Measurements from ENCODE around the gene ATP4A.

ATP4A gene

GRCh38 chr19:35590875-35591274, 27.4 kb upstream of the ATP4A start:
- Histone ChIP-seq H2AFZ (ENCODE audit: low read depth, low read length) (no peak overlapping the region), H3K27me3 (ENCODE audit: insufficient read depth, low read length) (no peaks in the 10 kb centered on the region), H3K9me3 (ENCODE audit: low read length) (no peaks in the 10 kb centered on the region), H3K4me1 (ENCODE audit: insufficient read depth, low read length) (peaks cover 9% of the 10 kb centered on the region), H3K4me3 (ENCODE audit: low read length) (no peak overlapping the region), H3K36me3 (ENCODE audit: insufficient read depth, low read length) (no peaks in the 10 kb centered on the region)

- Histone ChIP-seq H3K27me3 (ENCODE audit: insufficient read depth, low read length) (no peaks in the 10 kb centered on the region), H3K36me3 (ENCODE audit: insufficient read depth, low read length) (no peaks in the 10 kb centered on the region), H3K9me3 (ENCODE audit: low read length) (no peaks in the 10 kb centered on the region), H3K4me3 (ENCODE audit: low read length) (no peak overlapping the region), H3K4me1 (ENCODE audit: insufficient read depth, low read length) (peaks cover 9% of the 10 kb centered on the region), H2AFZ (ENCODE audit: low read depth, low read length) (no peak overlapping the region)
Measured at GRCh38 chr19:35587321-35587720, 23.9 kb upstream of the ATP4A start.

- Histone ChIP-seq H2AFZ (ENCODE audit: low read depth, low read length) (no peak within 1 kb of the TSS), H3K27me3 (ENCODE audit: insufficient read depth, low read length) (no peaks in the 10 kb centered on the region), H3K4me3 (ENCODE audit: low read length) (no peak within 1 kb of the TSS), H3K9me3 (ENCODE audit: low read length) (no peaks in the 10 kb centered on the region), H3K36me3 (ENCODE audit: insufficient read depth, low read length) (no peaks in the 10 kb centered on the region), H3K4me1 (ENCODE audit: insufficient read depth, low read length) (peaks cover 9% of the 10 kb centered on the region)
Measured at GRCh38 chr19:35585848-35586247, 22.4 kb upstream of the ATP4A start, which contains the start of gene PMIS2. Gene PMIS2 (plus strand): TSS chr19:35586173. CDS start chr19:35586260, 87 bp downstream.

- Histone ChIP-seq H3K4me1 (ENCODE audit: insufficient read depth, low read length) (peaks cover 8% of the 10 kb centered on the region), H3K4me3 (ENCODE audit: low read length) (no peak overlapping the region), H3K27me3 (ENCODE audit: insufficient read depth, low read length) (no peaks in the 10 kb centered on the region), H3K9me3 (ENCODE audit: low read length) (no peaks in the 10 kb centered on the region), H3K36me3 (ENCODE audit: insufficient read depth, low read length) (no peaks in the 10 kb centered on the region), H2AFZ (ENCODE audit: low read depth, low read length) (no peak overlapping the region)
Measured at GRCh38 chr19:35582760-35583159, 19.3 kb upstream of the ATP4A start.

- H3K4me1 ChIP-seq (ENCODE audit: insufficient read depth, low read length): no peaks in the 10 kb centered on the region
- no peaks in the 10 kb centered on the region for H3K36me3 ChIP-seq (ENCODE audit: insufficient read depth, low read length)
- H2AFZ ChIP-seq (ENCODE audit: low read depth, low read length): no peak overlapping the region
- no peaks in the 10 kb centered on the region for H3K9me3 ChIP-seq (ENCODE audit: low read length)
- H3K4me3 ChIP-seq (ENCODE audit: low read length): no peak overlapping the region
- H3K27me3 ChIP-seq (ENCODE audit: insufficient read depth, low read length): no peaks in the 10 kb centered on the region
Measured at GRCh38 chr19:35578707-35579106, 15.2 kb upstream of the ATP4A start.

- Histone ChIP-seq H2AFZ (ENCODE audit: low read depth, low read length) (no peak overlapping the region), H3K36me3 (ENCODE audit: insufficient read depth, low read length) (no peaks in the 10 kb centered on the region), H3K4me3 (ENCODE audit: low read length) (no peak overlapping the region), H3K27me3 (ENCODE audit: insufficient read depth, low read length) (no peaks in the 10 kb centered on the region), H3K9me3 (ENCODE audit: low read length) (no peaks in the 10 kb centered on the region), H3K4me1 (ENCODE audit: insufficient read depth, low read length) (no peaks in the 10 kb centered on the region)
Measured at GRCh38 chr19:35577918-35578317, 14.5 kb upstream of the ATP4A start.

- Histone ChIP-seq H3K4me1 (ENCODE audit: insufficient read depth, low read length) (no peaks in the 10 kb centered on the region), H2AFZ (ENCODE audit: low read depth, low read length) (no peak overlapping the region), H3K27me3 (ENCODE audit: insufficient read depth, low read length) (peaks cover 2% of the 10 kb centered on the region), H3K36me3 (ENCODE audit: insufficient read depth, low read length) (no peaks in the 10 kb centered on the region), H3K9me3 (ENCODE audit: low read length) (no peaks in the 10 kb centered on the region), H3K4me3 (ENCODE audit: low read length) (no peak overlapping the region)
Measured at GRCh38 chr19:35571406-35571965, 8.0 kb upstream of the ATP4A start.

GRCh38 chr19:35569281-35569781, 5.9 kb upstream of the ATP4A start:
- Histone ChIP-seq H3K27me3 (ENCODE audit: insufficient read depth, low read length) (peaks cover 2% of the 10 kb centered on the region), H2AFZ (ENCODE audit: low read depth, low read length) (no peak overlapping the region), H3K4me3 (ENCODE audit: low read length) (no peak overlapping the region), H3K4me1 (ENCODE audit: insufficient read depth, low read length) (no peaks in the 10 kb centered on the region), H3K9me3 (ENCODE audit: low read length) (no peaks in the 10 kb centered on the region), H3K36me3 (ENCODE audit: insufficient read depth, low read length) (no peaks in the 10 kb centered on the region)

- Histone ChIP-seq H3K27me3 (ENCODE audit: insufficient read depth, low read length) (peaks cover 10% of the 10 kb centered on the region), H3K4me3 (ENCODE audit: low read length) (no peak overlapping the region), H3K4me1 (ENCODE audit: insufficient read depth, low read length) (no peaks in the 10 kb centered on the region), H2AFZ (ENCODE audit: low read depth, low read length) (no peak overlapping the region), H3K9me3 (ENCODE audit: low read length) (no peaks in the 10 kb centered on the region), H3K36me3 (ENCODE audit: insufficient read depth, low read length) (no peaks in the 10 kb centered on the region)
Measured at GRCh38 chr19:35566738-35567137, 3.3 kb upstream of the ATP4A start.

GRCh38 chr19:35565016-35565856, 1.8 kb upstream of the ATP4A start:
- Histone ChIP-seq H3K36me3 (ENCODE audit: insufficient read depth, low read length) (no peaks in the 10 kb centered on the region), H3K27me3 (ENCODE audit: insufficient read depth, low read length) (peaks cover 17% of the 10 kb centered on the region), H3K4me3 (ENCODE audit: low read length) (no peak overlapping the region), H3K4me1 (ENCODE audit: insufficient read depth, low read length) (no peaks in the 10 kb centered on the region), H3K9me3 (ENCODE audit: low read length) (no peaks in the 10 kb centered on the region), H2AFZ (ENCODE audit: low read depth, low read length) (no peak overlapping the region)

GRCh38 chr19:35562776-35563175, 682 bp downstream of the ATP4A start:
- H2AFZ ChIP-seq (ENCODE audit: low read depth, low read length): no peak overlapping the region
- H3K36me3 ChIP-seq (ENCODE audit: insufficient read depth, low read length): no peaks in the 10 kb centered on the region
- peaks cover 41% of the 10 kb centered on the region for H3K27me3 ChIP-seq (ENCODE audit: insufficient read depth, low read length)

GRCh38 chr19:35562336-35562735, 1.1 kb downstream of the ATP4A start:
- Histone ChIP-seq H3K27me3 (ENCODE audit: insufficient read depth, low read length) (peaks cover 44% of the 10 kb centered on the region), H3K4me1 (ENCODE audit: insufficient read depth, low read length) (peaks cover 2% of the 10 kb centered on the region), H3K36me3 (ENCODE audit: insufficient read depth, low read length) (no peaks in the 10 kb centered on the region), H3K9me3 (ENCODE audit: low read length) (peaks cover 2% of the 10 kb centered on the region), H2AFZ (ENCODE audit: low read depth, low read length) (no peak overlapping the region), H3K4me3 (ENCODE audit: low read length) (no peak overlapping the region)

More at GRCh38 chr19:35562776-35563175, 682 bp downstream of the ATP4A start:
- no peaks in the 10 kb centered on the region for H3K4me1 ChIP-seq (ENCODE audit: insufficient read depth, low read length)
- H3K4me3 ChIP-seq (ENCODE audit: low read length): no peak overlapping the region
- H3K9me3 ChIP-seq (ENCODE audit: low read length): peaks cover 2% of the 10 kb centered on the region

- no peaks in the 10 kb centered on the region for H3K36me3 ChIP-seq (ENCODE audit: insufficient read depth, low read length)
- peaks cover 2% of the 10 kb centered on the region for H3K9me3 ChIP-seq (ENCODE audit: low read length)
- H3K27me3 ChIP-seq (ENCODE audit: insufficient read depth, low read length): peaks cover 50% of the 10 kb centered on the region
- no peak overlapping the region for H3K4me3 ChIP-seq (ENCODE audit: low read length)
- no peak overlapping the region for H2AFZ ChIP-seq (ENCODE audit: low read depth, low read length)
- peaks cover 3% of the 10 kb centered on the region for H3K4me1 ChIP-seq (ENCODE audit: insufficient read depth, low read length)
Measured at GRCh38 chr19:35561436-35561835, 2.0 kb downstream of the ATP4A start.
